Activated CD8-positive, alpha-beta memory T cell treated with anti-CD3 and anti-CD28 coated beads, Interleukin-2, amount 10 ng/mL, durations not matched to agents 7 days and 5 days (primary cell): ENCODE results near the gene HAPLN2. TPM values are rescaled to one million over a fixed set of nuclear protein-coding genes. Genes with fewer than 3 reads are reported as not detected.

ENCODE experiments used
- total RNA-seq, 2 experiments: library from RNA; stranded (reverse); gene quantifications; one replicate each; pipeline ENCODE4 v1.2.3, GENCODE V29; 2021

The HAPLN2 gene
- total RNA-seq, 2 experiments from 2014 or later: not detected

Other genes starting within 250 kb of the HAPLN2 start
- gene MEF2D, start 118.6 kb upstream of the HAPLN2 start, total RNA-seq: 10 to 100 TPM; 57.1 to 63.1 TPM
- 10 to 100 TPM; 24.3 to 31.3 TPM for gene IQGAP3, start 46.9 kb upstream of the HAPLN2 start, total RNA-seq
- gene TTC24, start 39.7 kb upstream of the HAPLN2 start, total RNA-seq: 10 to 100 TPM; 12.6 to 16.9 TPM
- gene NAXE, start 27.6 kb upstream of the HAPLN2 start, total RNA-seq: 10 to 100 TPM; 62.7 to 66.6 TPM
- 10 to 100 TPM; 40.5 to 50.9 TPM for gene GPATCH4, start 17.9 kb upstream of the HAPLN2 start, total RNA-seq
- gene BCAN, start 22.7 kb downstream of the HAPLN2 start, total RNA-seq: under 1 TPM in 1 of 2 experiments, not detected in 1; 0.07 TPM
- not detected for gene NES, start 58.0 kb downstream of the HAPLN2 start, total RNA-seq
- gene CRABP2, start 86.2 kb downstream of the HAPLN2 start, total RNA-seq: 1 to 10 TPM; 1.4 to 1.9 TPM
- gene METTL25B, start 109.1 kb downstream of the HAPLN2 start, total RNA-seq: 10 to 100 TPM; 44.0 to 49.6 TPM
- gene ISG20L2, start 109.4 kb downstream of the HAPLN2 start, total RNA-seq: 10 to 100 TPM; 56.0 to 70.3 TPM
- 10 to 100 TPM; 60.4 to 80.0 TPM for gene MRPL24, start 121.7 kb downstream of the HAPLN2 start, total RNA-seq
- 100 to 1,000 TPM; 258 to 340 TPM for gene HDGF, start 132.3 kb downstream of the HAPLN2 start, total RNA-seq
- gene PRCC, start 148.1 kb downstream of the HAPLN2 start, total RNA-seq: 10 to 100 TPM; 68.7 to 99.8 TPM
- gene SH2D2A, start 197.4 kb downstream of the HAPLN2 start, total RNA-seq: 100 to 1,000 TPM; 157 to 205 TPM
- gene INSRR, start 239.7 kb downstream of the HAPLN2 start, total RNA-seq: under 1 TPM; 0.09 to 0.19 TPM
- 1 to 10 TPM; 2.8 to 8.8 TPM for gene NTRK1, start 241.4 kb downstream of the HAPLN2 start, total RNA-seq